A549 (cell line): ENCODE results near the gene KCNB1.

Source experiments
- CTCF ChIP-seq: fragments of >200 bp; sonication (Bioruptor Twin); formaldehyde crosslinking; IDR thresholded peaks from 3 replicates; pipeline ENCODE4 v1.5.1; 2016
- GATA3 ChIP-seq: IDR thresholded peaks from 2 replicates; pipeline ENCODE4 v1.6.1; 2012; ENCODE audit warnings: borderline replicate concordance
- HOXB13 ChIP-seq: fragments of 250-450 bp; sonication (Bioruptor Pico); IDR thresholded peaks from 2 replicates; pipeline ENCODE4 v1.5.0; 2020; ENCODE audit warnings: low read depth, mild to moderate bottlenecking, moderate library complexity
- MAX ChIP-seq: IDR thresholded peaks from 2 replicates; pipeline ENCODE4 v1.6.1; 2012
- RFX5 ChIP-seq: fragments of 450-650 bp; IDR thresholded peaks from 2 replicates; pipeline ENCODE4 v1.7.1; 2014; ENCODE audit warnings: antibody characterized with exemption, mild to moderate bottlenecking, moderate library complexity
- USF2 ChIP-seq: fragments of 450-650 bp; IDR thresholded peaks from 2 replicates; pipeline ENCODE4 v1.6.1; 2014; ENCODE audit warnings: antibody characterized with exemption

- no peak for TF ChIP-seq RFX5
- no peak for TF ChIP-seq GATA3
- no peak for TF ChIP-seq CTCF
- TF ChIP-seq HOXB13 (CRISPR knock-in tag) = no peak
- TF ChIP-seq MAX = no peak
- TF ChIP-seq USF2 = peak; percentile 84
Observed at GRCh38 chr20:49385465-49385864, 97.0 kb downstream of the KCNB1 start.
